Fibroblast of lung (primary cell): ENCODE data around the gene TNRC6A. TPM values are rescaled to one million over a fixed set of nuclear protein-coding genes. Genes with fewer than 3 reads are reported as not detected.

Experiments used
- DNase-seq, 2 donors: peaks; one replicate each; pipeline versions ENCODE4 v3.0.0 to v3.0.0-alpha.2; 2010; ENCODE audit warnings: low read depth in 2 of 2
- H2AFZ ChIP-seq: 2 replicates; pipeline ENCODE4 v1.5.1; 2012; ENCODE audit warnings: low read length, control low read depth, inconsistent platforms
- H3K27ac ChIP-seq: 2 replicates; pipeline ENCODE4 v1.5.1; 2011; ENCODE audit warnings: low read length, control low read depth; ENCODE audit not compliant: insufficient read depth
- H3K27me3 ChIP-seq: 2 replicates; pipeline ENCODE4 v1.5.1; 2011; ENCODE audit warnings: mild to moderate bottlenecking, low read length; ENCODE audit not compliant: control insufficient read depth, insufficient read depth
- H3K36me3 ChIP-seq: 2 replicates; pipeline ENCODE4 v1.5.1; 2011; ENCODE audit warnings: low read length; ENCODE audit not compliant: control insufficient read depth, insufficient read depth
- H3K4me1 ChIP-seq: 2 replicates; pipeline ENCODE4 v1.5.1; 2011; ENCODE audit warnings: low read length; ENCODE audit not compliant: control insufficient read depth, insufficient read depth; ENCODE audit errors: extremely low read depth
- H3K4me2 ChIP-seq: 2 replicates; pipeline ENCODE4 v1.5.1; 2011; ENCODE audit warnings: low read length, control low read depth; ENCODE audit not compliant: insufficient read depth; ENCODE audit errors: extremely low read depth
- H3K4me3 ChIP-seq, 4 experiments: fragments of 200-600 bp in 1 of 4; sonication (generic) in 1 of 4; replicated peaks in 1 of 4; 2 replicates each; pipeline ENCODE4 v1.5.1; 2011 to 2016; ENCODE audit warnings: low read length in 4 of 4, low read depth in 3 of 4, mild to moderate bottlenecking in 3 of 4, control low read depth in 2 of 4, inconsistent platforms in 1 of 4, mixed read lengths in 1 of 4; ENCODE audit not compliant: insufficient read depth in 1 of 4; ENCODE audit errors: control extremely low read depth in 1 of 4
- H3K79me2 ChIP-seq: 2 replicates; pipeline ENCODE4 v1.5.1; 2012; ENCODE audit warnings: mild to moderate bottlenecking, low read length, inconsistent platforms; ENCODE audit not compliant: control insufficient read depth, insufficient read depth
- H3K9ac ChIP-seq: 2 replicates; pipeline ENCODE4 v1.5.1; 2011; ENCODE audit warnings: mild to moderate bottlenecking, low read length, control low read depth; ENCODE audit not compliant: insufficient read depth
- H3K9me3 ChIP-seq: 2 replicates; pipeline ENCODE4 v1.5.1; 2012; ENCODE audit warnings: low read depth, low read length; ENCODE audit not compliant: control insufficient read depth, insufficient read depth
- H4K20me1 ChIP-seq: 2 replicates; pipeline ENCODE4 v1.5.1; 2011; ENCODE audit warnings: low read length; ENCODE audit not compliant: control insufficient read depth, insufficient read depth; ENCODE audit errors: extremely low read depth
- EZH2 ChIP-seq: IDR thresholded peaks from 2 replicates; pipeline ENCODE4 v1.5.1; 2012; ENCODE audit warnings: low read length, control low read depth, mild to moderate bottlenecking; ENCODE audit errors: missing control alignments
- polyA plus RNA-seq, 2 donors: library from polyadenylated mRNA; depleted of rRNA in 1 of 2; stranded (reverse) in 1 of 2; unstranded in 1 of 2; fragments of >200 nt; gene quantifications; 2 replicates each; pipeline ENCODE4 v1.2.1, GENCODE V29; 2011 to 2012; ENCODE audit warnings: missing spikeins in 1 of 2
- total RNA-seq: library from RNA; depleted of rRNA; stranded (reverse); fragments of >200 nt; gene quantifications from 2 replicates; pipeline ENCODE4 v1.2.1, GENCODE V29; 2014
- TF ChIP-seq, protein P1 (sequence below), 2 donors: IDR thresholded peaks in 1 of 2; conservative IDR thresholded peaks in 1 of 2; 1 replicate in 1 of 2; 2 replicates in 1 of 2; pipeline ENCODE4 v1.5.1; 2011 to 2012; ENCODE audit warnings: low read length in 2 of 2, control low read depth in 1 of 2, inconsistent platforms in 1 of 2, low read depth in 1 of 2, mild to moderate bottlenecking in 1 of 2

The TNRC6A gene
- total and polyA plus RNA-seq, 2 donors (not counting 1 experiment from before 2014, with no cell fraction given): 49.4 to 51.5 TPM

DNA sequence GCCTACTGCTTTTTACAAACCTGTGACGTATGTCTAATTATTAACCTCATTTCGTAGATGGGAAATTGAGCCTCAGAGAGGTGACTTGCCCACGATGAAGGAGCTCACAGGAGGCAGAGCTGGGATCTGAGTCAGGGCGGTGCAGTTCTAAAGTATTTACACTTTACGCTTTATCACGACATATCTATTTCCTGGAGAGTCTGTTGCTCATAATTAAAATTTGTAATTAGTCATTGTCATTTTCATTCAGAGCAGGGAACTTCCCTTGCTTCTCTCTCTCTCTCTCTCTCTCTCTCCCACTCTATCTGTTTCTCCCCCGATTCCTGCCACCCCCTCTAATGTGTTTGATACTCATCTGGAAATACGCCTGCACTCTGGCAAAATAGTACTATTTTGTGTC is 122.2 kb downstream of the TNRC6A start:
- Histone ChIP-seq H3K36me3 (no peaks in the 10 kb centered on the region), H3K4me3 (no peak overlapping the region), H3K9me3 (no peaks in the 10 kb centered on the region), H4K20me1 (no peaks in the 10 kb centered on the region), H3K27me3 (no peaks in the 10 kb centered on the region), H3K4me1 (peaks cover 10% of the 10 kb centered on the region), H2AFZ (no peak overlapping the region), H3K9ac (no peak overlapping the region), H3K79me2 (no peaks in the 10 kb centered on the region), H3K27ac (no peak overlapping the region), H3K4me2 (no peak overlapping the region)
- no peak for TF ChIP-seq EZH2
- TF ChIP-seq, protein P1, sequence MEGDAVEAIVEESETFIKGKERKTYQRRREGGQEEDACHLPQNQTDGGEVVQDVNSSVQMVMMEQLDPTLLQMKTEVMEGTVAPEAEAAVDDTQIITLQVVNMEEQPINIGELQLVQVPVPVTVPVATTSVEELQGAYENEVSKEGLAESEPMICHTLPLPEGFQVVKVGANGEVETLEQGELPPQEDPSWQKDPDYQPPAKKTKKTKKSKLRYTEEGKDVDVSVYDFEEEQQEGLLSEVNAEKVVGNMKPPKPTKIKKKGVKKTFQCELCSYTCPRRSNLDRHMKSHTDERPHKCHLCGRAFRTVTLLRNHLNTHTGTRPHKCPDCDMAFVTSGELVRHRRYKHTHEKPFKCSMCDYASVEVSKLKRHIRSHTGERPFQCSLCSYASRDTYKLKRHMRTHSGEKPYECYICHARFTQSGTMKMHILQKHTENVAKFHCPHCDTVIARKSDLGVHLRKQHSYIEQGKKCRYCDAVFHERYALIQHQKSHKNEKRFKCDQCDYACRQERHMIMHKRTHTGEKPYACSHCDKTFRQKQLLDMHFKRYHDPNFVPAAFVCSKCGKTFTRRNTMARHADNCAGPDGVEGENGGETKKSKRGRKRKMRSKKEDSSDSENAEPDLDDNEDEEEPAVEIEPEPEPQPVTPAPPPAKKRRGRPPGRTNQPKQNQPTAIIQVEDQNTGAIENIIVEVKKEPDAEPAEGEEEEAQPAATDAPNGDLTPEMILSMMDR (conservative IDR thresholded peaks at IDR 0.05 in 1 of 2, IDR thresholded peaks at IDR 0.05 in 1 of 2; ENCODE audit: low read depth in 1 of 2, low read length in 2 of 2): no peak
- DNase-seq: peak in 1 of 2 donors; percentile 75

DNA sequence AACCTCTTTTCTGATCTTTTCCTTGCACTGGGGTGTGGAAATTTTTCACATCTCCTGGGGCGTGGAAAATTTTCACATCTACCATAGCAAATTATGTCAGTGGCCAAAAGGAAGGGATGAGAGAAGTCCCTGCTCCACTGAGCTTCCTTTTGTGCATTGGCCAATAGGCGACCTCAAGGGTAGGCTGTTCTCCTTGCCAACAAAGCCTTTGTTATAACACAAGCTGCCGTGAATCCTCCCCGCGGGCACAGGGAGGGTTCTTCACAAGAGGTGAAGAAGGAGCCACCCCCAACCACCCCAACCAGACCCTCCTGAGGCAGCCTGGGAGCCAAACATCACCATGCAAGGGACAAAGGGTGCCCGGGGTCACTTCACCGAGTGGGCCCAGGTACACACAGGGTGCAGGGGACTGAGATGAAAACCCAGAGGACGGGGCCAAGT is 122.8 kb downstream of the TNRC6A start:
- no peaks in the 10 kb centered on the region for H3K36me3 ChIP-seq
- H3K27ac ChIP-seq: no peak overlapping the region
- peak in 1 of 2 donors; percentile 10 for DNase-seq
- no peak overlapping the region for H3K9ac ChIP-seq
- no peak overlapping the region for H2AFZ ChIP-seq
- H3K4me1 ChIP-seq: peaks cover 10% of the 10 kb centered on the region
- H3K9me3 ChIP-seq: no peaks in the 10 kb centered on the region
- TF ChIP-seq, protein P1 (conservative IDR thresholded peaks at IDR 0.05 in 1 of 2, IDR thresholded peaks at IDR 0.05 in 1 of 2; ENCODE audit: low read depth in 1 of 2, low read length in 2 of 2): no peak
- no peak for TF ChIP-seq EZH2
- no peaks in the 10 kb centered on the region for H4K20me1 ChIP-seq
- no peaks in the 10 kb centered on the region for H3K79me2 ChIP-seq
- H3K27me3 ChIP-seq: no peaks in the 10 kb centered on the region
- H3K4me3 ChIP-seq: no peak overlapping the region
- peak overlapping the region; percentile 27 for H3K4me2 ChIP-seq

DNA sequence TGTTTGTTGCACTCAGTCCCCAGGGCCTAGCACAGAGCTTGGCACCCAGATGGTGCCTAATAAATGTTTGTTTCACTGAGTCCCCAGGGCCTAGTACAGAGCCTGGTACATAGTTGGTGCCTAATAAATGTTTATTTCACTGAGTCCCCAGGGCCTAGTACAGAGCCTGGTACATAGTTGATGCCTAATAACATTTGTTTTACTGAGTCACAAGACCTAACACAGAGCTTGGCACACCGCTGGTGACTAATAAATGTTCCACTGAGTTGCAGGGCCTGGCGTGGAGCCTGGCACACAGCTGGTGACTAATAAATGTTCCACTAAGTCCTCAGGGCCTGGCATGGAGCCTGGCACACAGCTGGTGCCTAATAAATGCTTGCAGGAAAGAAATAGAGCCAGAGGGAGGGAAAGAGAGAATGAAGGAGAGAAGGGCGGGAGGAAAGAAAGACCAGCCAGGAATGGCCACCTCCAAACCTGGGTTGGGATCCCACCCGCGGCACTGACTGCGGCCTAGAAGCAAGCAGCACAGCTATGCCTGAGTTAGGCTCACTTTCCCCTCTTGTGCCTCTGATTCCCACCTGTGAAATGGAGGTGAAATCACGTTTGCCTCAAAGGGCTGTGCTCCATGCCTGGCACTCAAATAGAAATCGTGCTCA is 123.8 kb downstream of the TNRC6A start:
- no peaks in the 10 kb centered on the region for H3K27me3 ChIP-seq
- H4K20me1 ChIP-seq: no peaks in the 10 kb centered on the region
- H3K27ac ChIP-seq: no peak overlapping the region
- H3K36me3 ChIP-seq: no peaks in the 10 kb centered on the region
- DNase-seq: peak in 1 of 2 donors; percentile 12
- H3K4me2 ChIP-seq: peak overlapping the region; percentile 55
- H3K79me2 ChIP-seq: no peaks in the 10 kb centered on the region
- no peak for TF ChIP-seq EZH2
- TF ChIP-seq, protein P1 (conservative IDR thresholded peaks at IDR 0.05 in 1 of 2, IDR thresholded peaks at IDR 0.05 in 1 of 2; ENCODE audit: low read depth in 1 of 2, low read length in 2 of 2): no peak
- peaks cover 10% of the 10 kb centered on the region for H3K4me1 ChIP-seq
- H2AFZ ChIP-seq: peak overlapping the region; percentile 17
- H3K9me3 ChIP-seq: no peaks in the 10 kb centered on the region
- H3K9ac ChIP-seq: no peak overlapping the region
- H3K4me3 ChIP-seq: no peak overlapping the region
